GM18867 (cell line): ENCODE measurements around the gene LRRC7.
A peak's percentile ranks its signal among the peaks of the same experiment; 100 is the strongest.
"Not testable (repeated sequence)": the region's sequence is repeated elsewhere in the genome, so short reads cannot be mapped to it uniquely, and the experiment has no call there.

Experiments used
- ATAC-seq: cut with Tn5 transposase; IDR thresholded peaks from one replicate; pipeline ENCODE4 v1.9.1; 2021; ENCODE audit warnings: mild to moderate bottlenecking, moderate library complexity; ENCODE audit not compliant: unreplicated experiment

LRRC7 gene

GRCh38 chr1:69861641-69862040 is 293.9 kb downstream of the LRRC7 start:
- ATAC-seq = no peak

GRCh38 chr1:69862906-69863305 is 295.2 kb downstream of the LRRC7 start:
- ATAC-seq = no peak

- no peak for ATAC-seq
These were observed 296.0 kb downstream of the LRRC7 start for GRCh38 chr1:69863704-69864103.

- ATAC-seq = no peak
These were observed 303.7 kb downstream of the LRRC7 start for GRCh38 chr1:69871412-69871811.

GRCh38 chr1:69878338-69878737 is 310.6 kb downstream of the LRRC7 start:
- no peak for ATAC-seq

- ATAC-seq = not testable (repeated sequence)
These were observed 320.3 kb downstream of the LRRC7 start for GRCh38 chr1:69888016-69888415.

- ATAC-seq = no peak
These were observed 320.9 kb downstream of the LRRC7 start for GRCh38 chr1:69888657-69889056.

GRCh38 chr1:69898403-69898947 is 330.8 kb downstream of the LRRC7 start:
- no peak for ATAC-seq

GRCh38 chr1:69911301-69911801 is 343.6 kb downstream of the LRRC7 start:
- ATAC-seq = no peak

GRCh38 chr1:69913977-69914376 is 346.3 kb downstream of the LRRC7 start:
- ATAC-seq = no peak

GRCh38 chr1:69914976-69915765 is 347.4 kb downstream of the LRRC7 start:
- no peak for ATAC-seq

GRCh38 chr1:69919129-69919921 is 351.6 kb downstream of the LRRC7 start:
- no peak for ATAC-seq

GRCh38 chr1:69919922-69920273 is 352.2 kb downstream of the LRRC7 start:
- no peak for ATAC-seq

GRCh38 chr1:69920426-69920825 is 352.7 kb downstream of the LRRC7 start:
- ATAC-seq = no peak

- ATAC-seq = no peak
These were observed 353.8 kb downstream of the LRRC7 start for GRCh38 chr1:69921486-69921885.

- not testable (repeated sequence) for ATAC-seq
These were observed 360.5 kb downstream of the LRRC7 start for GRCh38 chr1:69928234-69928633.

- ATAC-seq = no peak
These were observed 361.8 kb downstream of the LRRC7 start for GRCh38 chr1:69929308-69930057.

- ATAC-seq = no peak
These were observed 362.7 kb downstream of the LRRC7 start for GRCh38 chr1:69930396-69930795.

GRCh38 chr1:69932760-69933159 is 365.0 kb downstream of the LRRC7 start:
- no peak for ATAC-seq

- ATAC-seq = no peak
These were observed 372.5 kb downstream of the LRRC7 start for GRCh38 chr1:69940231-69940630.

GRCh38 chr1:69940816-69941215 is 373.1 kb downstream of the LRRC7 start:
- peak; percentile 47 for ATAC-seq
